PC-9 (cell line): Measurements from ENCODE around the gene ZNF705A. TPM values are rescaled to one million over a fixed set of nuclear protein-coding genes. Genes with fewer than 3 reads are reported as not detected.
"Not testable (repeated sequence)": the region's sequence is repeated elsewhere in the genome, so short reads cannot be mapped to it uniquely, and the experiment has no call there.

Experiments used
- BruUV-seq: library from RNA; stranded (reverse); fragments of 400-500 nt; replicated peaks from 2 replicates; lab custom pipeline; 2021; lab: Mats Ljungman, UMichigan
- CTCF ChIA-PET: fragments of 300-600 bp; sonication (Branson Sonifier 250); formaldehyde crosslinking; loops from one replicate; lab custom pipeline; 2022; ENCODE audit warnings: antibody characterized with exemption; lab: Charles Lee
- POLR2A ChIA-PET: fragments of 300-600 bp; sonication (Branson Sonifier 250); formaldehyde crosslinking; loops from one replicate; lab custom pipeline; 2022; ENCODE audit warnings: antibody characterized with exemption; ENCODE audit not compliant: unreplicated experiment; lab: Charles Lee
- DNase-seq, 2 experiments: peaks; one replicate each; pipeline versions ENCODE4 v3.0.0 to v3.0.0-alpha.2; 2015 to 2022; ENCODE audit warnings: mixed read lengths in 1 of 2
- H2AFZ ChIP-seq: fragments of 200-600 bp; sonication (generic); 2 replicates; pipeline ENCODE4 v1.8.1; 2017; ENCODE audit warnings: antibody characterized with exemption
- H3F3A ChIP-seq: fragments of 200-600 bp; sonication (generic); 2 replicates; pipeline ENCODE4 v1.8.1; 2017; ENCODE audit warnings: antibody characterized with exemption, mild to moderate bottlenecking, low read depth; ENCODE audit not compliant: insufficient read depth
- H3K27ac ChIP-seq: fragments of 200-600 bp; sonication (generic); 2 replicates; pipeline ENCODE4 v1.6.1; 2016; ENCODE audit warnings: mixed run types
- H3K27me3 ChIP-seq: fragments of 200-600 bp; sonication (generic); 2 replicates; pipeline ENCODE4 v1.6.1; 2016; ENCODE audit warnings: low read depth, mixed run types; ENCODE audit not compliant: insufficient read depth
- H3K36me3 ChIP-seq: fragments of 200-600 bp; sonication (generic); 2 replicates; pipeline ENCODE4 v1.6.1; 2016; ENCODE audit warnings: low read depth, mixed run types
- H3K4me1 ChIP-seq: fragments of 200-600 bp; sonication (generic); replicated peaks from 2 replicates; pipeline ENCODE4 v1.6.1; 2016; ENCODE audit warnings: mixed run types; ENCODE audit not compliant: insufficient read depth
- H3K4me2 ChIP-seq: fragments of 200-600 bp; sonication (generic); 2 replicates; pipeline ENCODE4 v1.6.1; 2017; ENCODE audit warnings: mixed run types
- H3K4me3 ChIP-seq: fragments of 200-600 bp; sonication (generic); 2 replicates; pipeline ENCODE4 v1.6.1; 2016; ENCODE audit warnings: mixed run types
- H3K79me2 ChIP-seq: fragments of 200-600 bp; sonication (generic); 2 replicates; pipeline ENCODE4 v1.6.1; 2017; ENCODE audit warnings: low read depth, mixed run types
- H3K9me2 ChIP-seq: fragments of 200-600 bp; sonication (generic); 2 replicates; pipeline ENCODE4 v1.8.1; 2017; ENCODE audit warnings: mild to moderate bottlenecking; ENCODE audit not compliant: insufficient read depth
- H3K9me3 ChIP-seq: fragments of 200-600 bp; sonication (generic); 2 replicates; pipeline ENCODE4 v1.8.1; 2016; ENCODE audit warnings: low read depth; ENCODE audit not compliant: insufficient read depth
- H4K20me1 ChIP-seq: fragments of 200-600 bp; sonication (generic); 2 replicates; pipeline ENCODE4 v1.8.1; 2017; ENCODE audit not compliant: insufficient read depth
- intact Hi-C: fragments of 100-400 bp; cut with micrococcal nuclease; formaldehyde crosslinking; loops from one replicate; pipeline ENCODE4 v1.10.0; 2022; ENCODE audit not compliant: unreplicated experiment
- total RNA-seq: library from RNA; stranded (reverse); gene quantifications from 2 replicates; pipeline ENCODE4 v1.2.3, GENCODE V29; 2021

Gene ZNF705A
- total RNA-seq, 1 experiment from 2014 or later = not detected

- DNase-seq, H3K9me3 ChIP-seq, BruUV-seq, H3K79me2 ChIP-seq, POLR2A ChIA-PET, H3K27me3 ChIP-seq, H3K9me2 ChIP-seq, H3K27ac ChIP-seq, H3K4me1 ChIP-seq, CTCF ChIA-PET, H3K4me2 ChIP-seq, intact Hi-C loops, H3K36me3 ChIP-seq, H3K4me3 ChIP-seq, H4K20me1 ChIP-seq, H2AFZ ChIP-seq, H3F3A ChIP-seq: not testable (repeated sequence)
These were observed 71.8 kb downstream of the ZNF705A start for GRCh38 chr12:8228607-8229006.

GRCh38 chr12:8229486-8229885 is 72.7 kb downstream of the ZNF705A start:
- intact Hi-C loops, H2AFZ ChIP-seq, H3K36me3 ChIP-seq, H4K20me1 ChIP-seq, H3K9me2 ChIP-seq, DNase-seq, H3K27ac ChIP-seq, H3K4me1 ChIP-seq, H3F3A ChIP-seq, H3K9me3 ChIP-seq, BruUV-seq, H3K4me3 ChIP-seq, H3K27me3 ChIP-seq, H3K4me2 ChIP-seq, POLR2A ChIA-PET, H3K79me2 ChIP-seq: not testable (repeated sequence)
- CTCF ChIA-PET = interaction anchor here (0.7 kb wide), 1 partner anchor 14 kb away, joined by 4 read pairs; no protein-coding TSS in a partner anchor

Other genes starting within 250 kb of the ZNF705A start
- gene SLC2A3, start 220.8 kb upstream of the ZNF705A start, total RNA-seq = 24.9 and 26.2 TPM in 2 replicates
- 28.2 and 30.3 TPM in 2 replicates for gene FOXJ2, start 124.3 kb upstream of the ZNF705A start, total RNA-seq
- not detected in 2 replicates for gene C3AR1, start 90.7 kb upstream of the ZNF705A start, total RNA-seq
- gene NECAP1, start 74.7 kb upstream of the ZNF705A start, total RNA-seq = 26.5 and 28.1 TPM in 2 replicates
- not detected in 2 replicates for gene CLEC4A, start 33.4 kb upstream of the ZNF705A start, total RNA-seq
- 1.6 and 1.7 TPM in 2 replicates for gene FAM90A1, start 70.6 kb downstream of the ZNF705A start, total RNA-seq